B cell (primary cell): ENCODE results near the gene XYLT1.

Source experiments
- CTCF ChIP-seq: fragments of 200-600 bp; IDR thresholded peaks from one replicate; pipeline ENCODE4 v1.8.0; 2022; ENCODE audit warnings: antibody characterized with exemption, mild to moderate bottlenecking
- EZH2 ChIP-seq: IDR thresholded peaks from 2 replicates; pipeline ENCODE4 v1.6.1; 2012; ENCODE audit warnings: borderline replicate concordance, low read depth, mild to moderate bottlenecking, moderate library complexity, low read length; ENCODE audit not compliant: insufficient read depth, poor library complexity, severe bottlenecking

- TF ChIP-seq CTCF (no peak), EZH2 (no peak)
Measured at GRCh38 chr16:17235147-17235815, 235.5 kb downstream of the XYLT1 start.
